ENCODE results near the gene ERCC5. TPM values are rescaled to one million over a fixed set of nuclear protein-coding genes. Genes with fewer than 3 reads are reported as not detected.

Gene ERCC5
- total RNA-seq, 1 donor from 2014 or later, result 39.4 TPM

DNA sequence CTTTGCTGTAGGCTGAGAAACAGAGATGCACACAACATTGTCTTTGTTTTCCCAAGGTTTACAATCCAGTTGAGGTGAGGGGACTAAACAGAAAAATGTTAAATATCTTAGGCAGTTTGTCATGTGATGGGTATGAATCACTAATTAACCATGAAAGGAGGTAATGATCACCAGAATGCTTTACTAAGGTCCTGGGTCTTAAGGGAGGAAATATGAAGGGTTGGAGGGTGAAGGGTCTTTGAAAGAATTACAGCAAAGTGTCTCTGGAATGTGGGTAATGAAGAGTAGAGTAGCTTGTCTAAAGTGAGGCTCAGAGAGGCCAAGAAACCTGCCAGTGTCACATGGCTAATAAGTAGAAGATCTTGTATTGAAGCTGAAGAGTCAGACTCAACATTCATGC, 27.9 kb upstream of the ERCC5 start:
- Mint-ChIP-seq H3K27ac (no peak overlapping the region), H3K4me3 (no peak overlapping the region), H3K4me1 (peaks cover 11% of the 10 kb centered on the region), H3K27me3 (no peaks in the 10 kb centered on the region), H3K36me3 (ENCODE audit: low read depth) (peaks cover 49% of the 10 kb centered on the region), H3K9me3 (no peaks in the 10 kb centered on the region)
- intact Hi-C loops (cut with micrococcal nuclease), result no loop called here
- no peak for DNase-seq

- intact Hi-C loops (cut with micrococcal nuclease), result no loop called here
- no peak overlapping the region for H3K4me3 Mint-ChIP-seq
- no peak for DNase-seq
- H3K4me1 Mint-ChIP-seq, result no peaks in the 10 kb centered on the region
- no peaks in the 10 kb centered on the region for H3K27me3 Mint-ChIP-seq
- H3K27ac Mint-ChIP-seq, result no peak overlapping the region
- peaks cover 44% of the 10 kb centered on the region for H3K36me3 Mint-ChIP-seq (ENCODE audit: low read depth)
- H3K9me3 Mint-ChIP-seq, result no peaks in the 10 kb centered on the region
Measured at GRCh38 chr13:102825400-102825799, 20.4 kb upstream of the ERCC5 start.

DNA sequence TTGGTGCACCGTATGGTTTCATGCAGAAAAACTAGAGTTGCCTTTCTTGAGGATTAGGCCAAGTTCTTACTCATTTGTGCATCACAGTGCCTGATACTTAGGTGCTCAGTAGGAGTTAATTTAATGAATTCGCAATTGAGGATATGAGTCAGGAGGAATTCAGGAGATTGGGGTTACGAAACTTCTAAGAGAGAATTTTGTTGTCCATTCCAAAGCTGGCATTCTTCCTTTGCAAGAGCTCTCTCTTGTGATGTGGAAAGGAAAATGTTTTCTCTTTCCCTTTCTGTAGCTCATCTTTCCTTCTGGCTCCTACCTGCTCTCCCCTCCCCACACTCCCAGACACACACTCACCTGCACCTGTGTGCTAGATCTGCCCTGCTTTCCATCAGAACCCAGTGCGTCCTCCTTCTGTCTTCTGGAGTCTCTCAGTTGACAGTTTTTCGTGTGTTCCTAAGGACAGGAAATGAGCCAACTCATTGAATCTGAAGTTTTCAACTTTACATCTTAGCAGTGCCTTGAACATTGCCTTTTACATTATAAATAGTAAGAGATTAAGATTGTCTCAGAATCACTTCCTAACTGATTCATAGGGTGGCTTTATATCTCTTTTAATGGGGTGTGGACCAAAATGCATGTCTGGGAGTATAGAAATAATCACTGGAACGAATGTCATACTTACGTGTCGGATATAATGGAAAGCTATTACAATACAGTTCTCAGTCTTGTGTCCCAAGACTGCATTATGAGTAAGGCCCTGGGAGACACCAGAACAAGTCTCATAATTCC, 19.7 kb upstream of the ERCC5 start:
- Mint-ChIP-seq H3K27me3 (no peaks in the 10 kb centered on the region), H3K4me3 (no peak overlapping the region), H3K27ac (no peak overlapping the region)

GRCh38 chr13:102830646-102831045, 15.2 kb upstream of the ERCC5 start:
- intact Hi-C loops (cut with micrococcal nuclease), result no loop called here
- no peak overlapping the region for H3K27ac Mint-ChIP-seq
- peaks cover 45% of the 10 kb centered on the region for H3K36me3 Mint-ChIP-seq (ENCODE audit: low read depth)
- DNase-seq, result no peak
- H3K4me1 Mint-ChIP-seq, result no peaks in the 10 kb centered on the region
- no peaks in the 10 kb centered on the region for H3K27me3 Mint-ChIP-seq
- H3K4me3 Mint-ChIP-seq, result no peak overlapping the region
- no peaks in the 10 kb centered on the region for H3K9me3 Mint-ChIP-seq

More for the DNA sequence above, 19.7 kb upstream of the ERCC5 start:
- H3K36me3 Mint-ChIP-seq (ENCODE audit: low read depth), result peaks cover 41% of the 10 kb centered on the region
- no peak for DNase-seq
- H3K4me1 Mint-ChIP-seq, result no peaks in the 10 kb centered on the region
- H3K9me3 Mint-ChIP-seq, result no peaks in the 10 kb centered on the region
- intact Hi-C loops (cut with micrococcal nuclease), result no loop called here

- Mint-ChIP-seq H3K27me3 (no peaks in the 10 kb centered on the region), H3K9me3 (no peaks in the 10 kb centered on the region), H3K4me1 (no peaks in the 10 kb centered on the region), H3K36me3 (ENCODE audit: low read depth) (peaks cover 41% of the 10 kb centered on the region), H3K27ac (no peak overlapping the region), H3K4me3 (no peak overlapping the region)
- intact Hi-C loops (cut with micrococcal nuclease), result no loop called here
- DNase-seq, result no peak
Measured at GRCh38 chr13:102836471-102836870, 9.4 kb upstream of the ERCC5 start.

- DNase-seq, result no peak
- H3K4me3 Mint-ChIP-seq, result no peak overlapping the region
- no peaks in the 10 kb centered on the region for H3K9me3 Mint-ChIP-seq
- no peak overlapping the region for H3K27ac Mint-ChIP-seq
- no peaks in the 10 kb centered on the region for H3K4me1 Mint-ChIP-seq
- no peaks in the 10 kb centered on the region for H3K27me3 Mint-ChIP-seq
- intact Hi-C loops (cut with micrococcal nuclease), result no loop called here
- H3K36me3 Mint-ChIP-seq (ENCODE audit: low read depth), result peaks cover 36% of the 10 kb centered on the region
Measured at GRCh38 chr13:102838273-102838672, 7.6 kb upstream of the ERCC5 start.

- intact Hi-C loops (cut with micrococcal nuclease), result no loop called here
- no peaks in the 10 kb centered on the region for H3K27me3 Mint-ChIP-seq
- H3K36me3 Mint-ChIP-seq (ENCODE audit: low read depth), result peaks cover 34% of the 10 kb centered on the region
- H3K4me1 Mint-ChIP-seq, result no peaks in the 10 kb centered on the region
- no peak for DNase-seq
- H3K9me3 Mint-ChIP-seq, result no peaks in the 10 kb centered on the region
- H3K4me3 Mint-ChIP-seq, result no peak overlapping the region
- H3K27ac Mint-ChIP-seq, result no peak overlapping the region
Measured at GRCh38 chr13:102838982-102839381, 6.8 kb upstream of the ERCC5 start.

DNA sequence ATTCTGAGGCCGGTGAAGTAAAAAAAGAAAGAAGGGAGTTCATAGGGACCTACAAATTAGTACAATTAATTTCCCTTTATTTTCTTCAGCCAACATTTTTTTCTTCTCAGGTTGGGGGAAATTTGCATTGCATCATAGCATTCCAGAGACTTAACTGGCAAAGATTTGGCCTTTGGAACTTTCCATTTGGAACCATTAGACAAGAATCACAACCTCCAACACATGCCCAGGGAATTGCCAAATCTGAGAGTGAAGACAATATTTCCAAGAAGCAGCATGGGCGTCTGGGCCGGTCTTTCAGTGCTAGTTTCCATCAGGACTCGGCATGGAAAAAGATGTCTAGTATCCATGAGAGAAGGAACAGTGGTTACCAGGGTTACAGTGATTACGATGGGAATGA, 6.4 kb upstream of the ERCC5 start:
- no peak for DNase-seq
- Mint-ChIP-seq H3K27me3 (no peaks in the 10 kb centered on the region), H3K4me3 (no peak overlapping the region), H3K4me1 (peaks cover 2% of the 10 kb centered on the region), H3K9me3 (no peaks in the 10 kb centered on the region), H3K27ac (no peak overlapping the region), H3K36me3 (ENCODE audit: low read depth) (peaks cover 32% of the 10 kb centered on the region)
- intact Hi-C loops (cut with micrococcal nuclease), result no loop called here

- intact Hi-C loops (cut with micrococcal nuclease), result loop anchor here (1.0 to 5.0 kb wide), 6 partner anchors 45 to 249 kb away; partner anchors contain the start of genes TEX30 and TPP2
- no peak for DNase-seq
- peaks cover 31% of the 10 kb centered on the region for H3K4me1 Mint-ChIP-seq
- peak overlapping the region; percentile 99 for H3K27ac Mint-ChIP-seq
- H3K4me3 Mint-ChIP-seq, result peak overlapping the region; percentile 99
- H3K9me3 Mint-ChIP-seq, result no peaks in the 10 kb centered on the region
- H3K36me3 Mint-ChIP-seq (ENCODE audit: low read depth), result peaks cover 19% of the 10 kb centered on the region
- peaks cover 3% of the 10 kb centered on the region for H3K27me3 Mint-ChIP-seq
Measured at GRCh38 chr13:102845289-102845629, 573 bp upstream of the ERCC5 start.

- Mint-ChIP-seq H3K27ac (peak overlapping the region; percentile 99), H3K9me3 (no peaks in the 10 kb centered on the region), H3K36me3 (ENCODE audit: low read depth) (peaks cover 16% of the 10 kb centered on the region), H3K27me3 (peaks cover 3% of the 10 kb centered on the region), H3K4me3 (peak overlapping the region; percentile 99), H3K4me1 (peaks cover 35% of the 10 kb centered on the region)
- peak; percentile 82 for DNase-seq
- intact Hi-C loops (cut with micrococcal nuclease), result loop anchor here (1.0 to 5.0 kb wide), 6 partner anchors 120 to 452 kb away; no protein-coding TSS in a partner anchor
Measured at GRCh38 chr13:102846261-102847015, 606 bp downstream of the ERCC5 start.

DNA sequence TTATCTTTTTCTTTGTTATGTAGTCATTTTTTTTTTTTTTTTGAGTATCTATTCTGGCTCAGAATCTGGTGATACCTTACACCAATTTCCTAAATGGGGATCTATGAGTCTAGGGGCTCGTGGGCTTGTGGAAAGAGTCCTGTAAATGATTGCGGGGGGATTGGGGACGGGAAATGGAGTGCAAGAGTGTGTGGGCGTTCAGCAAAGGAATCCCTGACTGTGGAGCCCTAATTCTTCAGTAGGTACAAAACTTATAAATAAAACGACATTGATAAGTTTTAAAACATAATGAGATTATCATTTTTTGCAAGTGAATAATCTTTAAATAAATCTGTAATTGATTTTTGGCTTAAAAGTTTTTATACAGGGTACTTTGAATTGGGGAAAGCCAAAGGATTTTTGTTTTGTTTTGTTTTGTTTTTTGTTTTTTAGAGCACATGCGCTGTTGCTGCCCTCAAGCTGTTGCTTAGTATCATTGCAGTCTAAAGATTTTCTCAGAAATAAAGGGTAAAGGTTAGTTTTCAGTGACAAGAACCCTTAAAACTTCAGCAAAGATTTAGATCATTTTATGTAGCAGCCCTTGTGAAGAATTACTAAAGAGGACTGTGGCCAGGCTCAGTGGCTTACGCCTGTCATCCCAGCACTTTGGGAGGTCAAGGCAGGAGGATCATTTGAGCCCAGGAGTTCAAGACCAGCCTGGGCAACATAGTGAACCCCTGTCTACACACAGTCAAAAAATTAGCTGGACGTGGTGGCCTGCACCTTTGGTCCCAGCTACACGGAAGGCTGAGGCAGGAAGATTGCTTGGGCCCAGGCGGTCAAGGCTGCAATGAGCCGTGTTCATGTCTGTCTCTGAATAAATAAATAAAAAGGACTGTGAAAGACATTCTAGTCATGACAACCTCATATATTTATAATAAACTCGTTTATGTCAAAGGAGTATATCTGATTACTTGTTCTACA, 1.7 kb downstream of the ERCC5 start:
- intact Hi-C loops (cut with micrococcal nuclease), result loop anchor here (1.0 to 5.0 kb wide), 5 partner anchors 121 to 453 kb away; no protein-coding TSS in a partner anchor
- peak; percentile 69 for DNase-seq
- no peaks in the 10 kb centered on the region for H3K9me3 Mint-ChIP-seq
- peaks cover 35% of the 10 kb centered on the region for H3K4me1 Mint-ChIP-seq
- H3K27me3 Mint-ChIP-seq, result peaks cover 3% of the 10 kb centered on the region
- H3K4me3 Mint-ChIP-seq, result peak overlapping the region; percentile 99
- H3K36me3 Mint-ChIP-seq (ENCODE audit: low read depth), result peaks cover 19% of the 10 kb centered on the region
- peak overlapping the region; percentile 99 for H3K27ac Mint-ChIP-seq

- Mint-ChIP-seq H3K4me3 (no peak overlapping the region), H3K36me3 (ENCODE audit: low read depth) (peaks cover 21% of the 10 kb centered on the region), H3K4me1 (peaks cover 41% of the 10 kb centered on the region)
Measured at GRCh38 chr13:102848956-102849355, 3.1 kb downstream of the ERCC5 start.

GRCh38 chr13:102852556-102852955, 6.7 kb downstream of the ERCC5 start:
- Mint-ChIP-seq H3K36me3 (ENCODE audit: low read depth) (peaks cover 40% of the 10 kb centered on the region), H3K4me1 (peaks cover 32% of the 10 kb centered on the region), H3K9me3 (no peaks in the 10 kb centered on the region)

More at GRCh38 chr13:102848956-102849355, 3.1 kb downstream of the ERCC5 start:
- no peak for DNase-seq
- intact Hi-C loops (cut with micrococcal nuclease), result loop anchor here (5.0 kb wide), 2 partner anchors 167 to 197 kb away; no protein-coding TSS in a partner anchor
- peaks cover 3% of the 10 kb centered on the region for H3K27me3 Mint-ChIP-seq
- H3K27ac Mint-ChIP-seq, result no peak overlapping the region
- H3K9me3 Mint-ChIP-seq, result no peaks in the 10 kb centered on the region

More at GRCh38 chr13:102852556-102852955, 6.7 kb downstream of the ERCC5 start:
- no peak overlapping the region for H3K4me3 Mint-ChIP-seq
- intact Hi-C loops (cut with micrococcal nuclease), result no loop called here
- no peak for DNase-seq
- no peaks in the 10 kb centered on the region for H3K27me3 Mint-ChIP-seq
- H3K27ac Mint-ChIP-seq, result no peak overlapping the region
